Fibroblast of the conjunctiva (primary cell): ENCODE results near the gene MAP3K5.
"Not testable (repeated sequence)": the region's sequence is repeated elsewhere in the genome, so short reads cannot be mapped to it uniquely, and the experiment has no call there.

Source experiments
- DNase-seq: peaks from one replicate; pipeline ENCODE4 v3.0.0-alpha.2; 2010; ENCODE audit warnings: low read depth

MAP3K5 gene

DNA sequence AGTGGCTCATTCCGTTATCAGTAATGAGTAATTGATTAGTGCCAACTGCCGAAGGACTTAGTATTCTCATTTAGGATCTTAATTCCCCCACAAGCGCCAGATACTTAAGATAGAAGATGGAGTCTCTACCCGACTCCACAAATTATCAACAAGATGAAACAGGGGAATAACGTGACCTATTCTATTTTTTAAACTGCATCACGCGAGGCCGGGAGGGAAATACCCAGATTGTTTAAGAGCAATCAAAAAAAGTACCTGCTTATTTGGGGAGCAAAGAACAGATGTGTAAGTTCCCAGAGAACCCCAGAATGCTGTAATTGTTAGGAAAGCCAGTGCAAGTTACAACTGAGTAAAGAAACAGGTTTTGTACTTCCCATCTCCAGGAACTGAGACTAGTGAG lies 1.1 kb upstream of the MAP3K5 start:
- no peak for DNase-seq

- no peak for DNase-seq
Observed at GRCh38 chr6:136792095-136792409, 225 bp downstream of the MAP3K5 start.

GRCh38 chr6:136791296-136792094 lies 782 bp downstream of the MAP3K5 start:
- DNase-seq: peak; percentile 26

DNA sequence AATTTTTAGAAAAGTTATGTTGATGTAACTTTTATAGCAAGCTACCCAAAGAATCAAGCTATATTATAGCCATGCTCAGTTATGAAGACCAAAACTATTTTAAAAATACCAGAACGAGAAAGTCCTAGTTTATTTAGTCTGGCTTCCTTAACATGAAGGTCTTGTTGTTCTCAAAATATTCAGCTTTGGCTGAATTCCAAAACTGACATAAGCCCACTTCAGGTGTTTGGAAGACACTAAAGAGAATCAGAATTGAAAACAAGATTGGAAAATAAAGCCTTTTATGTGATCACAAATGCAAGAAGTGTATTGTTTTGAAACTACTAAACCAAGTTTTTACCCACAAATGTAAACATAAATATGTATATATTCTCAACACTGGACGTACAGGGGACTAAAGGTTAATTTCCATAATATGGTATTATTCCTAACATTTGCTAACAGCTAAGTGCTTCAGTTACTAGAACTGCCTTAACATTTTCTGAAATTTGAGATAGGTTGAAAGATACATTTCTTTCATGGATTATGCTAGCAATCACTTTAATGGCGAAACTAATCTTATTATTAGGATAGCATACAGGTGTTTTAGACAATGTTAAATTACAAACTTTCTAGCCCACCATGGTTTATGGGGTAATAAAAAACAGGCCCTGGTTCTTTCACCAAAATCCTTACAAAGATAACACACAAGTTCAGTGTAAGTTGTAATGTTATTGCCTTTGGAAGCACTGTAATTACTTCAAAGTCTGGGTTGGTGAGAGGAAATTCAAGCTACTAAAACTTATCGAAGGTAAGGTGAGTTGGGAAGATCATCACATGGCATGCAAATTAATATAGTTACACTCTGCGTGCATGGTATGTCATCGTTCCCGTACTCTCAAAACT lies 1.6 kb downstream of the MAP3K5 start:
- no peak for DNase-seq

- not testable (repeated sequence) for DNase-seq
Observed at GRCh38 chr6:136789440-136789839, 2.8 kb downstream of the MAP3K5 start.

DNA sequence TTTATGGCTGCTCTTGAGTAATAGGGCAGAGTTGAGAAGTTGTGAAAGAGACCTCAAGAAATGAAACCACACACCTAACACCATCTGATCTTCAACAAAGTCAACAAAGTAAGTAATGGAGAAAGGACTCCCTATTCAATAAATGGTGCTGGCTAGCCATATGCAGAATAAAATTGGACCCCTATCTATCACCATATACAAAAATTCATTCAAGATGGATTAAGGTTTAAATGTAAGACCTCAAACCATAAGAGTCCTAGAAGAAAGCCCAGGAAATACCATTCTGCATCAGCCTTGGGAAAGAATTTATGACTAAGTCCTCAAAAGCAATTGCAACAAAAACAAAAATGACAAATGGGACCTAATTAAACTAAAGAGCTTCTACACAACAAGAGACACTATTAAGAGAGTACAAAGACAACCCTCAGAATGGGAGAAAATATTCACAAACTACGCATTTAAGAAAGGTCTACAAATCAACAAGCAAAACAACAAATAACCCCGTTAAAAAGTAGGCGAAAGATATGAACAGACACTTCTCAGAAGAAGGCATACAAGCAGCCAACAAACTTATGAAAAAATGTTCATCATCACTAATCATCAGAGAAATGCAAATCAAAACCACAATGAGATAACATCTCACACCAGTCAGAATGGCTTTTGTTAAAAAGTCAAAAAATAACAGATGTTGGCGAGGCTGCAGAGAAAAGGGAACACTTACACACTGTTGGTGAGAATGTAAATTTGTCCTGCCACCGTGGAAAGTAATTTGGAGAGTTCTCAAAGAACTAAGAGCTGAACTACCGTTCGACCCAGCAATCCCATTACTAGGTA lies 4.0 kb downstream of the MAP3K5 start:
- peak; percentile 35 for DNase-seq

GRCh38 chr6:136787726-136788068 lies 4.6 kb downstream of the MAP3K5 start:
- DNase-seq: no peak

- no peak for DNase-seq
Observed at GRCh38 chr6:136786658-136787057, 5.6 kb downstream of the MAP3K5 start.

- no peak for DNase-seq
Observed at GRCh38 chr6:136784910-136785746, 7.1 kb downstream of the MAP3K5 start.

GRCh38 chr6:136784271-136784664 lies 8.0 kb downstream of the MAP3K5 start:
- DNase-seq: no peak

- DNase-seq: no peak
Observed at GRCh38 chr6:136783495-136784270, 8.6 kb downstream of the MAP3K5 start.

GRCh38 chr6:136783021-136783420 lies 9.3 kb downstream of the MAP3K5 start:
- DNase-seq: no peak

DNA sequence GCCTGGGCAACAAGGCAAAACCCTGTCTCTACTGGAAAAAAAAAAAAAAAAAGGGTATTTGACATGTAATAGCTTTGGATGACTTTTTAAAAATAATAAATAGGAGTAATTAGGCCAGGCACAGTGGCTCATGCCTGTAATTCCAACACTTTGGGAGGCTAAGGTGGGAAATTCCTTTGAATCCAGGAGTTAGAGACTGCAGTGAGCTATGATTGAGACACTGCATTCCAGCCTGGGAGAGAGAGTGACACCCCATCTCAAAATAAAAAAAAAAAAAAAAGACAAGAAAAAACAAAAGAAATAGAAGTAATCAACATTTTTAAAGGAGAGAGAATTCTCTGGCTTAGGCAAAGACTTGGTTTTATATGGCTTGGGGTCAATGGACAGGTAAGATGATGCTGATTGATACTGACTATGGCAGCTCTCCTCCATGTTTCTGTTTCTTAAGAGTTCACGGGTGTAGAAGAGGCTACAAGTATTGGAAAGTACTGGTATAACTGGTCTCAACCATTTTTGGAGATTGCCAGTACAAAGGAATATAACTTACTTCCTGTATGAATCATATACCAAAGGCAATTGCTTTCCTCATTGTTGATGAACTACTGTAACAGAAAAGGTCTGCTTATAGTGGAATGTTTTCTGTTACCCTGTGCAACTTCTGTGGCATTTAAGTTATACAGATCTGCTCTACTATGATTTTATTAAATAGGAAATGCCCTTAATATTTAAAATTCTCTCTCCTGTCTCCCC lies 10.1 kb downstream of the MAP3K5 start:
- DNase-seq: peak; percentile 22

- no peak for DNase-seq
Observed at GRCh38 chr6:136780972-136781371, 11.3 kb downstream of the MAP3K5 start.

GRCh38 chr6:136779682-136780081 lies 12.6 kb downstream of the MAP3K5 start:
- no peak for DNase-seq

GRCh38 chr6:136777651-136778050 lies 14.6 kb downstream of the MAP3K5 start:
- no peak for DNase-seq

- no peak for DNase-seq
Observed at GRCh38 chr6:136775548-136775947, 16.7 kb downstream of the MAP3K5 start.

DNA sequence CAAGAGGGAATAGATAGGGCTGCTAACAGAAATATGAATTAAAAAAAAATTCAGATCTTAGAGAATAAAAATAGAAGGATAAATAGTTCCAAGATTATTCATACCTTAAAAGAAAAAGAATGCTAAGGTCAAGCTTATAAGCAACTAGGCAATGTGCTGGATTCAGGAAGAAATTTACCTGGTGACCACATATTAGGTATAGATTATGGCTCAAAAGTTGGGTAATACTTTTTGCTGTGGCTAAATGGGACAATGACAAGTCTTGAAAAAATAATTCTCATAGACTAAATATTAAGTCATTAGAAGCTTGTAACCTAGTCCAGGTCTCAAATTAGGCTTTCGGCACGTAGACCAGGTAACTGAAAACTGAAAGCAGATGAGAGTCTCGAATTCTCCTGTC lies 17.2 kb downstream of the MAP3K5 start:
- no peak for DNase-seq

DNA sequence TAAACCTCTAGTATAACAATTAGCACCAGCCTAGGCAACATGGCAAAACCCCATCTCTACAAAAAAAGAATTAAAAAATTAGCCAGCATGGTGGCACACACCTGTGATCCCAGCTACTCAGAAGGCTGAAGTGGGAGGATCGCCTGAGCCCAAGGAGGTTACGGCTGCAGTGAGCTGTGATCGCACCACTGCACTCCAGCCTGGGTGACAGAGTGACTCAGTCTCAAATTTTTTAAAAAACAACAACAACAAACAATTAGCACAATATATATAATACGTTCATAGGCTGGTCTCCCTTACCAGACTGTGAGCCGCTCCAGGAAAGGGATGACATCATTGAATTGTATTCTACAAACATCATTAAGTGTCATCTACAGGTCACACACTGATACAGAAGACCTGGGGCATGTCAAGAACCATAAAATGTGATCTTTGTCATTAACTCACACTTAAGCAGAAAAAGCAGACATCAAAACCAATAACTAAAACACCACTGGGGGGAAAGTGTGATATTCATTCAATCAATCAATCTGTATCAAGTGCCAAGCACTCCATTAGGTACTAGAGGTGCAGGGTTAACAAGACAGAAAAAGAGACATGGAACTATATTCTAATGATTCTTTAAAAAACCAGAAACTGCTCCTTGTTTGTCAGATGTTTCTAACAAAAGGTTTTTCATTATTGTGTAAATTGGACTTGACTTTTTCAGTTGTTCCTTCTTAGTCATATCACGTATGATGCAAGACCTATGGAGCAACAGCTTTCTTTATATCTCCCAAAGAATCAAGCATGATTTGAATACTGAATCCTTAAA lies 17.8 kb downstream of the MAP3K5 start:
- DNase-seq: peak; percentile 55
